SK-N-SH treated with all-trans-retinoic acid at 6 μM for 48 hours (cell line): Measurements from ENCODE around the gene B3GALT6.

Experiments
- ATAC-seq: fragments of 200-7000 bp; cut with Tn5 transposase; 3 replicates; pipeline ENCODE4 v1.9.1; 2020; ENCODE audit warnings: mild to moderate bottlenecking, moderate library complexity
- ARNTL ChIP-seq: fragments of 450-650 bp; formaldehyde crosslinking; IDR thresholded peaks from 2 replicates; pipeline ENCODE4 v1.5.0; 2020; ENCODE audit warnings: low read depth, mild to moderate bottlenecking, moderate library complexity, borderline replicate concordance
- BACH2 ChIP-seq: fragments of 250-450 bp; sonication (Bioruptor Pico); IDR thresholded peaks from 2 replicates; pipeline ENCODE4 v1.9.0; 2021; ENCODE audit warnings: mild to moderate bottlenecking, borderline replicate concordance
- CREB5 ChIP-seq: fragments of 250-450 bp; sonication (Bioruptor Pico); IDR thresholded peaks from 2 replicates; pipeline ENCODE4 v1.5.1; 2020; ENCODE audit warnings: low read depth, mild to moderate bottlenecking, moderate library complexity
- CSDC2 ChIP-seq: fragments of 250-450 bp; sonication (Bioruptor Pico); IDR thresholded peaks from 2 replicates; pipeline ENCODE4 v1.5.0; 2020; ENCODE audit warnings: mild to moderate bottlenecking, moderate library complexity
- CSRNP3 ChIP-seq: fragments of 250-450 bp; sonication (Bioruptor Pico); IDR thresholded peaks from 2 replicates; pipeline ENCODE4 v1.5.1; 2021; ENCODE audit warnings: mild to moderate bottlenecking, moderate library complexity
- ESRRG ChIP-seq: fragments of 250-450 bp; sonication (Bioruptor Pico); IDR thresholded peaks from 2 replicates; pipeline ENCODE4 v1.6.1; 2021; ENCODE audit warnings: mild to moderate bottlenecking
- GLIS3 ChIP-seq: fragments of 250-450 bp; sonication (Bioruptor Pico); IDR thresholded peaks from 2 replicates; pipeline ENCODE4 v1.5.0; 2020; ENCODE audit warnings: mild to moderate bottlenecking, moderate library complexity
- OSR1 ChIP-seq: fragments of 250-450 bp; sonication (Bioruptor Pico); IDR thresholded peaks from 2 replicates; pipeline ENCODE4 v1.8.0; 2022; ENCODE audit warnings: moderate library complexity, mild to moderate bottlenecking, inconsistent platforms
- PATZ1 ChIP-seq: fragments of 250-450 bp; sonication (Bioruptor Pico); IDR thresholded peaks from 2 replicates; pipeline ENCODE4 v1.8.0; 2020; ENCODE audit warnings: mild to moderate bottlenecking, moderate library complexity, borderline replicate concordance
- PPARA ChIP-seq: fragments of 250-450 bp; sonication (Bioruptor Pico); IDR thresholded peaks from 2 replicates; pipeline ENCODE4 v1.5.0; 2020; ENCODE audit warnings: mild to moderate bottlenecking, borderline replicate concordance
- RARB ChIP-seq: fragments of 250-450 bp; sonication (Bioruptor Pico); IDR thresholded peaks from 2 replicates; pipeline ENCODE4 v1.8.0; 2021; ENCODE audit warnings: mild to moderate bottlenecking, moderate library complexity
- SNAI2 ChIP-seq: fragments of 250-450 bp; sonication (Bioruptor Pico); IDR thresholded peaks from 2 replicates; pipeline ENCODE4 v1.5.0; 2020; ENCODE audit warnings: mild to moderate bottlenecking, moderate library complexity
- TCF4 ChIP-seq: fragments of 250-450 bp; sonication (Bioruptor Pico); IDR thresholded peaks from 2 replicates; pipeline ENCODE4 v1.8.0; 2021; ENCODE audit warnings: mild to moderate bottlenecking, moderate library complexity, borderline replicate concordance
- TOX ChIP-seq: fragments of 250-450 bp; sonication (Bioruptor Pico); IDR thresholded peaks from 2 replicates; pipeline ENCODE4 v1.8.0; 2021; ENCODE audit warnings: mild to moderate bottlenecking, moderate library complexity, borderline replicate concordance
- TSHZ2 ChIP-seq: fragments of 250-450 bp; sonication (Bioruptor Pico); IDR thresholded peaks from 2 replicates; pipeline ENCODE4 v1.5.0; 2020; ENCODE audit warnings: mild to moderate bottlenecking, moderate library complexity
- ZC3H10 ChIP-seq: fragments of 250-450 bp; sonication (Bioruptor Pico); IDR thresholded peaks from 2 replicates; pipeline ENCODE4 v1.5.1; 2021; ENCODE audit warnings: mild to moderate bottlenecking, moderate library complexity
- ZFP3 ChIP-seq: fragments of 250-450 bp; sonication (Bioruptor Pico); IDR thresholded peaks from 2 replicates; pipeline ENCODE4 v1.5.0; 2020; ENCODE audit warnings: mild to moderate bottlenecking, moderate library complexity
- ZFP30 ChIP-seq: fragments of 450-650 bp; formaldehyde crosslinking; IDR thresholded peaks from 2 replicates; pipeline ENCODE4 v1.5.0; 2022; ENCODE audit warnings: mild to moderate bottlenecking, moderate library complexity
- ZNF565 ChIP-seq: fragments of 450-650 bp; formaldehyde crosslinking; conservative IDR thresholded peaks from 2 replicates; pipeline ENCODE4 v1.5.0; 2020; ENCODE audit warnings: low read depth, mild to moderate bottlenecking, moderate library complexity
- ZNF70 ChIP-seq: fragments of 450-650 bp; formaldehyde crosslinking; IDR thresholded peaks from 2 replicates; pipeline ENCODE4 v1.5.0; 2020; ENCODE audit warnings: mild to moderate bottlenecking, moderate library complexity
- ZNF8 ChIP-seq: fragments of 450-650 bp; formaldehyde crosslinking; IDR thresholded peaks from 2 replicates; pipeline ENCODE4 v1.5.0; 2020; ENCODE audit warnings: mild to moderate bottlenecking, moderate library complexity

Gene B3GALT6

GRCh38 chr1:1196431-1197187 is 35.4 kb upstream of the B3GALT6 start:
- TF ChIP-seq ZFP3 (CRISPR knock-in tag) (no peak), ARNTL (CRISPR knock-in tag) (no peak), TCF4 (CRISPR knock-in tag) (no peak), GLIS3 (no peak), CREB5 (no peak), PPARA (CRISPR knock-in tag) (no peak), ESRRG (CRISPR knock-in tag) (no peak), ZNF70 (no peak), ZNF8 (CRISPR knock-in tag) (no peak), TSHZ2 (CRISPR knock-in tag) (no peak), SNAI2 (CRISPR knock-in tag) (no peak), CSDC2 (CRISPR knock-in tag) (no peak), CSRNP3 (CRISPR knock-in tag) (no peak), OSR1 (CRISPR knock-in tag) (no peak), ZFP30 (CRISPR knock-in tag) (no peak)
- ATAC-seq, result no peak

- ATAC-seq, result no peak
- TF ChIP-seq CREB5 (no peak), BACH2 (CRISPR knock-in tag) (no peak), ARNTL (CRISPR knock-in tag) (no peak), PPARA (CRISPR knock-in tag) (no peak), ZNF70 (no peak), ZNF565 (CRISPR knock-in tag) (no peak), PATZ1 (CRISPR knock-in tag) (no peak), ZFP30 (CRISPR knock-in tag) (no peak), RARB (CRISPR knock-in tag) (no peak), TSHZ2 (CRISPR knock-in tag) (no peak), ZC3H10 (CRISPR knock-in tag) (no peak), CSDC2 (CRISPR knock-in tag) (no peak), TOX (CRISPR knock-in tag) (no peak)
These were observed 34.9 kb upstream of the B3GALT6 start for GRCh38 chr1:1197188-1197500.
